Gastroesophageal sphincter (tissue), 3 donors: ENCODE data around the gene HPN.

Experiments used
- POLR2AphosphoS5 ChIP-seq: sonication (generic); formaldehyde crosslinking; IDR thresholded peaks from one replicate; pipeline ENCODE4 v1.6.1; 2017; ENCODE audit warnings: antibody characterized with exemption
- TF ChIP-seq, protein P1 (sequence below), 4 experiments: fragments of 200-600 bp in 2 of 4; fragments of 450-650 bp in 2 of 4; sonication (generic) in 1 of 4; IDR thresholded peaks; one replicate each; pipeline ENCODE4 v1.5.1; 2017 to 2019; ENCODE audit warnings: antibody characterized with exemption in 4 of 4, mild to moderate bottlenecking in 2 of 4, moderate library complexity in 2 of 4

DNA sequence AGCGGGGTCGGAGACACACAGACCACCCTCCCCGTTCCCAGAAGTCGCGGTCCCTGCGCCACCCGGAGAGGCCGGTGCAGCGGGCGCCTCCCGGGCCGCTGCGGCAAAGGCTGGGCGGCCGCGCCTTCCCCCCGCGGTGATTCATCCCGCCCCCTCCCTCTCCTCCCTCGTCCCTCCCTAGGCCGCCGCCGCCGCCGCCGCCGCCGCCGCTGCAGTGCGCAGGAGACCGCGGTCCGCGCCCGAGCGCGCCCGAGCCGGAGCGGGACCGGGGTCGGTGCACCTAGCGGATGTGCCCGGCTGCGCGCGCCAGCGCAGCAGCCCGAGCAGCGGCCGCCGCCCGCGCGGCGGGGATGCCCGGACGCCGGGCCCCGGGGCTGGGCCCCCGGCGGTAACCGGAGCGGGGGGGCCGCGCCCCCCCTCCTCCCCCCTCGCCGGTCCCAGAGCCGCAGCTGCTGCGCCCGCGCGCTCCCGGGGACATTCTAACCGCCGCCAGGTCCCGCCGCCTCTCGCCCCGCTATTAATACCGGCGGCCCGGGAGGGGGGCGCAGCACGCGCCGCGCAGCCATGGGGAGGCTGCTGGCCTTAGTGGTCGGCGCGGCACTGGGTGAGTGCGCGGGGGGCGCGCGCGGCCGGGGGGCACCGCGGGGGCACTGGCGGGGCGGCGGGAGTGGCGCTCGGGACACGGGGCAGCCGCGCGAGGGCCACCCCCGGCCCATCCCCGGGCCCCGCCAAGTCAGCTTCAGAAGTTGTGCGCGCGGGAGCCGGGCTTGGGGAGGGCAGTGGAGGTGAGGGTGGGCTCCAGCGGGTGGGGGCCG, 11.1 kb upstream of the HPN start, which contains the start of gene SCN1B:
- TF ChIP-seq, protein P1, sequence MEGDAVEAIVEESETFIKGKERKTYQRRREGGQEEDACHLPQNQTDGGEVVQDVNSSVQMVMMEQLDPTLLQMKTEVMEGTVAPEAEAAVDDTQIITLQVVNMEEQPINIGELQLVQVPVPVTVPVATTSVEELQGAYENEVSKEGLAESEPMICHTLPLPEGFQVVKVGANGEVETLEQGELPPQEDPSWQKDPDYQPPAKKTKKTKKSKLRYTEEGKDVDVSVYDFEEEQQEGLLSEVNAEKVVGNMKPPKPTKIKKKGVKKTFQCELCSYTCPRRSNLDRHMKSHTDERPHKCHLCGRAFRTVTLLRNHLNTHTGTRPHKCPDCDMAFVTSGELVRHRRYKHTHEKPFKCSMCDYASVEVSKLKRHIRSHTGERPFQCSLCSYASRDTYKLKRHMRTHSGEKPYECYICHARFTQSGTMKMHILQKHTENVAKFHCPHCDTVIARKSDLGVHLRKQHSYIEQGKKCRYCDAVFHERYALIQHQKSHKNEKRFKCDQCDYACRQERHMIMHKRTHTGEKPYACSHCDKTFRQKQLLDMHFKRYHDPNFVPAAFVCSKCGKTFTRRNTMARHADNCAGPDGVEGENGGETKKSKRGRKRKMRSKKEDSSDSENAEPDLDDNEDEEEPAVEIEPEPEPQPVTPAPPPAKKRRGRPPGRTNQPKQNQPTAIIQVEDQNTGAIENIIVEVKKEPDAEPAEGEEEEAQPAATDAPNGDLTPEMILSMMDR (IDR thresholded peaks at IDR 0.05) = no peak
- no peak for TF ChIP-seq POLR2AphosphoS5
